Femur (tissue), 1 donor: ENCODE data around the gene TM9SF3.
"Not testable (repeated sequence)": the region's sequence is repeated elsewhere in the genome, so short reads cannot be mapped to it uniquely, and the experiment has no call there.

Source experiments
- DNase-seq: peaks from one replicate; pipeline ENCODE4 v3.0.0-alpha.2; 2017

The TM9SF3 gene

GRCh38 chr10:96596422-96597407 lies 9.9 kb upstream of the TM9SF3 start:
- no peak for DNase-seq

GRCh38 chr10:96595741-96596140 lies 8.9 kb upstream of the TM9SF3 start:
- no peak for DNase-seq

GRCh38 chr10:96591946-96592345 lies 5.1 kb upstream of the TM9SF3 start:
- DNase-seq, result no peak

- no peak for DNase-seq
Measured at GRCh38 chr10:96588616-96589419, 2.0 kb upstream of the TM9SF3 start.

- DNase-seq, result no peak
Measured at GRCh38 chr10:96588060-96588554, 1.3 kb upstream of the TM9SF3 start.

GRCh38 chr10:96587264-96588059 lies 650 bp upstream of the TM9SF3 start:
- peak; percentile 82 for DNase-seq

GRCh38 chr10:96585736-96586418 lies 935 bp downstream of the TM9SF3 start:
- DNase-seq, result no peak

- DNase-seq, result no peak
Measured at GRCh38 chr10:96584474-96584873, 2.3 kb downstream of the TM9SF3 start.

GRCh38 chr10:96584035-96584434 lies 2.8 kb downstream of the TM9SF3 start:
- no peak for DNase-seq

GRCh38 chr10:96579133-96579532 lies 7.7 kb downstream of the TM9SF3 start:
- no peak for DNase-seq

GRCh38 chr10:96578633-96579032 lies 8.2 kb downstream of the TM9SF3 start:
- DNase-seq, result no peak

GRCh38 chr10:96578022-96578421 lies 8.8 kb downstream of the TM9SF3 start:
- no peak for DNase-seq

- no peak for DNase-seq
Measured at GRCh38 chr10:96577069-96577468, 9.7 kb downstream of the TM9SF3 start.

GRCh38 chr10:96576277-96576980 lies 10.4 kb downstream of the TM9SF3 start:
- no peak for DNase-seq

GRCh38 chr10:96574564-96574963 lies 12.2 kb downstream of the TM9SF3 start:
- not testable (repeated sequence) for DNase-seq

- no peak for DNase-seq
Measured at GRCh38 chr10:96573036-96573435, 13.8 kb downstream of the TM9SF3 start.

GRCh38 chr10:96570983-96571964 lies 15.5 kb downstream of the TM9SF3 start:
- no peak for DNase-seq

GRCh38 chr10:96570511-96570910 lies 16.3 kb downstream of the TM9SF3 start:
- DNase-seq, result no peak

- DNase-seq, result no peak
Measured at GRCh38 chr10:96568402-96568801, 18.4 kb downstream of the TM9SF3 start.

- DNase-seq, result no peak
Measured at GRCh38 chr10:96565774-96566173, 21.0 kb downstream of the TM9SF3 start.
